NCI-H1105 (cell line): ENCODE results near the gene STK32B.
"Not testable (repeated sequence)": the region's sequence is repeated elsewhere in the genome, so short reads cannot be mapped to it uniquely, and the experiment has no call there.

Source experiments
- DNase-seq: peaks from one replicate; lab custom pipeline; 2025; lab: John Stamatoyannopoulos, UW

STK32B gene

GRCh38 chr4:5030927-5031326, 20.4 kb upstream of the STK32B start:
- no peak for DNase-seq

GRCh38 chr4:5032813-5033212, 18.5 kb upstream of the STK32B start:
- no peak for DNase-seq

- DNase-seq = no peak
Measured at GRCh38 chr4:5033281-5033841, 17.9 kb upstream of the STK32B start.

- DNase-seq = no peak
Measured at GRCh38 chr4:5034206-5034605, 17.1 kb upstream of the STK32B start.

- no peak for DNase-seq
Measured at GRCh38 chr4:5036239-5036638, 15.0 kb upstream of the STK32B start.

- no peak for DNase-seq
Measured at GRCh38 chr4:5037553-5038551, 13.4 kb upstream of the STK32B start.

GRCh38 chr4:5039800-5040199, 11.5 kb upstream of the STK32B start:
- DNase-seq = no peak

GRCh38 chr4:5040856-5041620, 10.2 kb upstream of the STK32B start:
- no peak for DNase-seq

GRCh38 chr4:5041699-5042098, 9.6 kb upstream of the STK32B start:
- no peak for DNase-seq

GRCh38 chr4:5043579-5043978, 7.7 kb upstream of the STK32B start:
- no peak for DNase-seq

- no peak for DNase-seq
Measured at GRCh38 chr4:5044341-5044740, 6.9 kb upstream of the STK32B start.

- DNase-seq = no peak
Measured at GRCh38 chr4:5045097-5045496, 6.2 kb upstream of the STK32B start.

- DNase-seq = no peak
Measured at GRCh38 chr4:5048721-5049120, 2.6 kb upstream of the STK32B start.

- DNase-seq = no peak
Measured at GRCh38 chr4:5050520-5051277, 581 bp upstream of the STK32B start.

GRCh38 chr4:5052204-5052702, 973 bp downstream of the STK32B start:
- DNase-seq = no peak

GRCh38 chr4:5052726-5053425, 1.6 kb downstream of the STK32B start:
- no peak for DNase-seq

- DNase-seq = no peak
Measured at GRCh38 chr4:5054532-5054931, 3.3 kb downstream of the STK32B start.

- no peak for DNase-seq
Measured at GRCh38 chr4:5055411-5055810, 4.1 kb downstream of the STK32B start.

- DNase-seq = no peak
Measured at GRCh38 chr4:5066101-5066500, 14.8 kb downstream of the STK32B start.

GRCh38 chr4:5066968-5067367, 15.7 kb downstream of the STK32B start:
- not testable (repeated sequence) for DNase-seq

GRCh38 chr4:5067908-5068307, 16.6 kb downstream of the STK32B start:
- DNase-seq = no peak
